Type B pancreatic cell (in vitro differentiated cells): ENCODE results near the gene NPLOC4. TPM values are rescaled to one million over a fixed set of nuclear protein-coding genes. Genes with fewer than 3 reads are reported as not detected.

Experiments
- DNase-seq: peaks from one replicate; pipeline ENCODE4 v3.0.0; 2021; ENCODE audit warnings: mixed read lengths; ENCODE audit not compliant: unreplicated experiment; ENCODE audit errors: extremely low spot score
- H3K27ac Mint-ChIP-seq: 2 replicates; pipeline ENCODE4 v1.8.0; 2021; ENCODE audit warnings: mild to moderate bottlenecking, mixed read lengths
- H3K27me3 Mint-ChIP-seq: 2 replicates; pipeline ENCODE4 v1.8.0; 2021; ENCODE audit warnings: mixed read lengths
- H3K36me3 Mint-ChIP-seq: 2 replicates; pipeline ENCODE4 v1.8.0; 2021; ENCODE audit warnings: mixed read lengths
- H3K4me1 Mint-ChIP-seq: one replicate; pipeline ENCODE4 v1.8.0; 2021; ENCODE audit warnings: mixed read lengths; ENCODE audit not compliant: unreplicated experiment
- H3K4me3 Mint-ChIP-seq: 2 replicates; pipeline ENCODE4 v1.8.0; 2021; ENCODE audit warnings: mild to moderate bottlenecking, mixed read lengths
- H3K9me3 Mint-ChIP-seq: 2 replicates; pipeline ENCODE4 v1.8.0; 2021; ENCODE audit warnings: mixed read lengths
- total RNA-seq: library from RNA; stranded (reverse); gene quantifications from 2 replicates; pipeline ENCODE4 v1.2.1, GENCODE V29; 2021; ENCODE audit warnings: low replicate concordance
- TF ChIP-seq, protein P1 (sequence below): fragments of 200-600 bp; sonication (generic); conservative IDR thresholded peaks from 2 replicates; pipeline ENCODE4 v1.5.0; 2021; ENCODE audit warnings: antibody characterized with exemption, mild to moderate bottlenecking

NPLOC4 gene
- total RNA-seq, 1 donor from 2014 or later: 82.4 TPM

DNA sequence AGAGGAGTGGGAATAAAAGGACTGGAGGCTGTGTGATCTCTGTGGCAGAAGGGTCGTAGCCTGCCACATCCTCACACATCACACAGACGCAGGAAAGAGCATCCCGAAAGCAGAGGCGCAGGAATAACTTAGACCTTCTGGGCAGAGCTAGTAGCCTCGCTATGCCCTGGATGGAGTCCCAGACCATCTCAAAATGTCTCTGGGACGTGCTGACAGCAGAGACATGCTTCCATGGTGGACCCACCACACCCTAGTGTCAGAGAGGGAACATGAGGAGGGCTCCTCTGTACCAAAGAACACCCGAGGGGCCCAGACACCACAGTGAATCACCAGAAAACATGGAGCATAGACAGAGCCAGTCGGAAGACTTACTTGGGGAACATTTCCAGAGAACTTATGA, 55.2 kb downstream of the NPLOC4 start:
- peaks cover 28% of the 10 kb centered on the region for H3K36me3 Mint-ChIP-seq
- TF ChIP-seq, protein P1, sequence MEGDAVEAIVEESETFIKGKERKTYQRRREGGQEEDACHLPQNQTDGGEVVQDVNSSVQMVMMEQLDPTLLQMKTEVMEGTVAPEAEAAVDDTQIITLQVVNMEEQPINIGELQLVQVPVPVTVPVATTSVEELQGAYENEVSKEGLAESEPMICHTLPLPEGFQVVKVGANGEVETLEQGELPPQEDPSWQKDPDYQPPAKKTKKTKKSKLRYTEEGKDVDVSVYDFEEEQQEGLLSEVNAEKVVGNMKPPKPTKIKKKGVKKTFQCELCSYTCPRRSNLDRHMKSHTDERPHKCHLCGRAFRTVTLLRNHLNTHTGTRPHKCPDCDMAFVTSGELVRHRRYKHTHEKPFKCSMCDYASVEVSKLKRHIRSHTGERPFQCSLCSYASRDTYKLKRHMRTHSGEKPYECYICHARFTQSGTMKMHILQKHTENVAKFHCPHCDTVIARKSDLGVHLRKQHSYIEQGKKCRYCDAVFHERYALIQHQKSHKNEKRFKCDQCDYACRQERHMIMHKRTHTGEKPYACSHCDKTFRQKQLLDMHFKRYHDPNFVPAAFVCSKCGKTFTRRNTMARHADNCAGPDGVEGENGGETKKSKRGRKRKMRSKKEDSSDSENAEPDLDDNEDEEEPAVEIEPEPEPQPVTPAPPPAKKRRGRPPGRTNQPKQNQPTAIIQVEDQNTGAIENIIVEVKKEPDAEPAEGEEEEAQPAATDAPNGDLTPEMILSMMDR: no peak
- peaks cover 13% of the 10 kb centered on the region for H3K4me1 Mint-ChIP-seq
- H3K27ac Mint-ChIP-seq: no peak overlapping the region
- no peaks in the 10 kb centered on the region for H3K27me3 Mint-ChIP-seq
- DNase-seq: no peak
- no peak overlapping the region for H3K4me3 Mint-ChIP-seq
- H3K9me3 Mint-ChIP-seq: no peaks in the 10 kb centered on the region

DNA sequence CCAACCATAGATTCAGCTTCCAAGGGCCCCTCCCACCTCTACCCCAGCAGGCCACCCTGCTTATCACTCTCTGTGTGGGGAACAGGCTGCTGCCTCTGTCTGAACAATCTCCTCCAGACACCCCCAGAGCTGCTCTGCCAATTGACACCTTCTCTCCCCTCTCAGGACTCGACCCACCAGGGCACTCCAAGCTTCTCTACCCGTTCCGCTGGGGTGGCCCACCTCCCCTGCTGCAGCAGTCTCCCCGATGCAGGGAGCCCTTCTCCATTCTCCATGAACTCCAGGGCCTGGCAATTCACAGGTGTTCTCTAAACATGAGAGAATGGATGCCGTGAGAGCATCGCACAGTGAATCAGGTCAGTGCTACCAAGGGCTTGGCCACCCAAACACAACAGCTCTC, 56.4 kb downstream of the NPLOC4 start:
- Mint-ChIP-seq H3K4me1 (peaks cover 24% of the 10 kb centered on the region), H3K36me3 (peaks cover 34% of the 10 kb centered on the region), H3K27me3 (no peaks in the 10 kb centered on the region), H3K4me3 (no peak overlapping the region), H3K9me3 (no peaks in the 10 kb centered on the region), H3K27ac (peak overlapping the region; percentile 29)
- TF ChIP-seq, protein P1: no peak
- no peak for DNase-seq

DNA sequence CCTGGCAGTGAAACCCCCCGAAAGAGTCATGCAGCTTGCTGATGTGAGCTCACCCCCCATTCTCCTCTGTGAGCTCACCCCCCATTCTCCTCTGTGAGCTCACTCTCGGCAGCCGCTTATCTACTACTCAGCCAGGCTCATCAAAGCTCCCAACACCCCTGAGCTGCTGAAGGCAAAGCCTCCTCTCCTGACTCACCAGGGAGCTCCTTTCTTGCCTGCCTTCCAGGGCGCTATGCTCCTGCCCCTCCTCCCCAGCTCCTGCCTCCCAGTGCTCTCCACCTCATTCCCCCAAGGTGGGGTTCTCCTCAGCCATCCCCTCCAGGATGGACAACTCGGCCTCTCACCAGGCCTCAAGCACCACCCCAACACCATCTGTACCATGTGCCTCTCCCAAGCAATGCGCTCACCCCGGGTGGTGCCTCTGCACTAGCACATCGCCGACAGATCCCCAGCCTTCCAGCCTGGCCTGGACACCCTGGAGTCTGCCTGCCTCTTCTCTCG, 57.0 kb downstream of the NPLOC4 start:
- DNase-seq: no peak
- Mint-ChIP-seq H3K27ac (peak overlapping the region; percentile 29), H3K36me3 (peaks cover 34% of the 10 kb centered on the region), H3K4me1 (peaks cover 24% of the 10 kb centered on the region), H3K27me3 (no peaks in the 10 kb centered on the region), H3K4me3 (no peak overlapping the region), H3K9me3 (no peaks in the 10 kb centered on the region)
- TF ChIP-seq, protein P1: no peak

DNA sequence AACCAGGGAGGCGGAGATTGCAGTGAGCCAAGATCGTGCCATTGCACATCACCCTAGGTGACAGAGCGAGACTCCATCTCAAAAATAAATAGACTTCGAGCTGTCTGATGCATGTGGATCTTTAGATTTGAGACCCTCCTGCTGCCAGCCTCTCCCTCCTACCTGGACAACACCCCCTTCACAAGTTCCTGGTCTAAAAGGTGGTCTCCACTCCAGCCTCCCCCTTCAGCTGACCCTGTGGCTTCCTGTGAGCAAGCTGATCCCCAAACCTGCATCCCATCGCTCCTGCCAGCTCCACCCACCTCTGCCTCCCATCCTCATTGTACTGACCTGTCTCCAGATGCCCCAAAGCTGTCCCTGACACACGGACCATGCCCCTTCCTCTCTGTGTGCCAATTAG, 57.6 kb downstream of the NPLOC4 start:
- Mint-ChIP-seq H3K4me1 (peaks cover 26% of the 10 kb centered on the region), H3K9me3 (no peaks in the 10 kb centered on the region), H3K4me3 (no peak overlapping the region), H3K27ac (no peak overlapping the region), H3K36me3 (peaks cover 36% of the 10 kb centered on the region), H3K27me3 (no peaks in the 10 kb centered on the region)
- TF ChIP-seq, protein P1: no peak
- no peak for DNase-seq

DNA sequence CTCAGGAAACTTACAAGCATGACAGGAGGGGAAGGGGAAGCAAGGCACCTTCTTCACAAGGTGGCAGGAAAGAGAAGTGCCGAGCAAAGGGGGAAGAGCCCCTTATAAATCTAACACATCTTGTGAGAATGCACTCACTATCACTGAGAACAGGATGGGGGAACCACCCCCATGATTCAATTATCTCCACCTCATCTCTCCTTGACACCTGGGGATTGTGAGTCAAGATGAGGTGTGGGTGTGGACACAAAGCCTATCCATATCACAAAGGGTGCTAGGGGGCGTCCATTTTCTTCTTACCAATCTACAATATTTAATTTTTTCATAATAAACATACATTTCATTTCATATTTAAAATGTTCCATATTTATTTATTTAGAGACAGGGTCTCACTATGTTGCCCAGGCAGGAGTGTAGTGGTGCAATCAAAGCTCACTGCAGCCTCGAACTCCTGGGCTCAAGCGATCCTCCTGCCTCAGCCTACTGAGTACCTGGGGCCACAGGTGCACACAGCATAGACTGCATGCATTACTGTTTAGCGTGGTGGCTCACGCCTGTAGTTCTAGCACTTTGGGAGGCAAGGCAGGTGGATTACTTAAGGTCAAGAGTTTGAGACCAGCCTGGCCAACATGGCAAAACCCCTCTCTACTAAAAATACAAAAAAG, 58.2 kb downstream of the NPLOC4 start:
- peaks cover 35% of the 10 kb centered on the region for H3K36me3 Mint-ChIP-seq
- no peak overlapping the region for H3K27ac Mint-ChIP-seq
- DNase-seq: no peak
- H3K9me3 Mint-ChIP-seq: no peaks in the 10 kb centered on the region
- TF ChIP-seq, protein P1: no peak
- no peak overlapping the region for H3K4me3 Mint-ChIP-seq
- peaks cover 31% of the 10 kb centered on the region for H3K4me1 Mint-ChIP-seq
- H3K27me3 Mint-ChIP-seq: no peaks in the 10 kb centered on the region
